Vagina (tissue), 2 donors: ENCODE data around the gene GSTM2.

Experiments
- CTCF ChIP-seq, 3 experiments: fragments of 450-650 bp in 2 of 3; fragments of 200-600 bp in 1 of 3; sonication (generic) in 1 of 3; IDR thresholded peaks; one replicate each; pipeline ENCODE4 v1.5.1; 2017 to 2019; ENCODE audit warnings: antibody characterized with exemption in 3 of 3, mild to moderate bottlenecking in 2 of 3, moderate library complexity in 2 of 3
- POLR2A ChIP-seq, 2 donors: fragments of 450-650 bp; IDR thresholded peaks; one replicate each; pipeline ENCODE4 v1.6.1; 2017; ENCODE audit warnings: antibody characterized with exemption in 2 of 2, mild to moderate bottlenecking in 2 of 2, moderate library complexity in 2 of 2

GRCh38 chr1:109716570-109717090, 48.8 kb downstream of the GSTM2 start:
- TF ChIP-seq CTCF (IDR thresholded peaks at IDR 0.05) (no peak), POLR2A (IDR thresholded peaks at IDR 0.05) (no peak)
